HG03108 (cell line): ENCODE results near the gene GABRB3.

Source experiments
- ATAC-seq: cut with Tn5 transposase; IDR thresholded peaks from one replicate; pipeline ENCODE4 v1.9.1; 2021; ENCODE audit warnings: moderate library complexity; ENCODE audit not compliant: unreplicated experiment

The GABRB3 gene

DNA sequence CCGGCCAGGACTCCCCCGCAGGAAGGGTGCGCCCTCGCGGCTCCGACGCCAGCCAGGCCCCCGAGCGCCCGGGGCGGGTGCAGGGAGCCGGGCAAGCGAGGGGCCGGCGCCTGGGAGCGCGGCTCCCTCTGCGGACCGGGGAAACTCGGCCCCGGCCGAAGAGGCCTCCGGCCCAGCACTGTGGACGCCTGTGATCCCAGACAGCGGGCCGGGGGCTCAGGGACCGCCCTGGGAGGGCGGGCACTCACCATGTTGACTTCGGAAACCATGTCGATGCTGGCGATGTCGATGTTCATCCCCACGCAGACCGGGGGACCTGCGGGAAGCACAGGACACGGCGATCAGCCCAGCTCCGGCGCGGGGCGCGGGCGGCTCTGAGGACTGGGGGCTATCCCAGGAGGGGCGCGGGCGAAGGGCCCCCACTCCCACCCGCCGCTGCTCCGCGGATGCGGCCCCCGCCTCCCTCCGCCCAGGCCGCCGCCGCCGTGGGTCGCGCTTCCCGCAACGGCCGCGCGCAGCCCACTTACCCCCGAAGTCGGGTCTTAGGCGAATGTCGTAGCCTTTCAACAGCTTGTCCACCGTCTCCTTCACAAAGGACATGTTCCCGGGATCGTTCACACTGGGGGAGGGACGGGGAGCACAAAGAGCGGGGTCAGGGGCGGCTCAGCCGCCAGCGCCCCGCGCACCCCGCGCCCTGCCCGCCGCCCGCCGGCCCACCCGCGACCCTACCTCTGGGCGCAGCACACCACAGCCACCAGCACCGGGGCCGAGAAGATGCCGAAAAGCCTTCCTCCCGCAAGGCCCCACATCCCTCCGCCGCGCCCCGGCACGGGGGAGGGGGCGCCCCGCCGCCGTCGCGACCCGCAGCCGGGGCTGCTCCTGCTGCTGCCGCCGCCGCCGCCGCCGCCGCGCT, at the start of gene GABRB3:
Gene GABRB3, minus strand, starts transcription at position 913 of the 913 bp plus-strand sequence.
- no peak for ATAC-seq

DNA sequence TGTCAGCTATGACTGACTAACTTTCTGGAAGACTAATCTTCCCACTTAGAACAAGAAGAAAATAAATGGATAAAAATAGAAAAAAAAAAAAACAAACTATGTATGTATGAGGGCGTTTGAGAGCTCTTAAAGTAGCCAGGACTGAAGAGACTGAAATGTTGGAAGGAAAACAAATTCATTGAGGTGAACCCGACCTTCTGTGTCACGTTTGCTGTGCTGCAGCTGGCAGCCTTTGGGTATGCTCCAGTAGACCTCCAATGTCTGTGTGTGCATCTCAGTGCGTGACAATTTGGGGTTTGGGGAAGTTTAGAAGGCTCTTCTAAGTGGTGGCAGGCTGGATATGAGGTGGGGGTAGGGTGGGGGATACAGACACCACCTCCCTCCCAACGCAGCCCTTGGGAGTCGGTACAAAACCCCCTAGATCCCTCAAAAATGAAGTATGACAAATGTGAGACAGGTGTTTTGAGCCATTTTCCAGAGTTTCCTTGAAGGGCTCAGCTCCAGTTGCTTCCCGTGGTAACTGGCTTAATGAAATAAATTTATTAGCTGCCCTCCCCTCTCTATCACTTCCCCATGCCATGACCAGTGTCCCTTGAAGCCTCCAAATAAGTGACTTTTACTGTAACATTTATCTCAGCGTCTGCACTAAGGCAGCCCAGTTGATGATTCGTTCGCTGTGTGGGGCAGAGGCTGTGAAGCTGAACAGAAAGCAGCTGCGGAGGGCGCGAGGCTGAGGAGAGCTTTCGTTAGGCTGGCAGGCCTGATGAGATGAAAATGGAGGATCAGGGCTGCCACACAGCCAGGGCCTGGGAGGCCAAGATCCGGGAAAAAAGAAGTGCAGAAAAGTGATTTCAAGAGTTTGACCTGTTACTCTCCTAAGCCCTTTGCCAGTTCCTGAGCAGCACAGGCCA, 34.9 kb upstream of the GABRB3 start:
- ATAC-seq, result no peak

DNA sequence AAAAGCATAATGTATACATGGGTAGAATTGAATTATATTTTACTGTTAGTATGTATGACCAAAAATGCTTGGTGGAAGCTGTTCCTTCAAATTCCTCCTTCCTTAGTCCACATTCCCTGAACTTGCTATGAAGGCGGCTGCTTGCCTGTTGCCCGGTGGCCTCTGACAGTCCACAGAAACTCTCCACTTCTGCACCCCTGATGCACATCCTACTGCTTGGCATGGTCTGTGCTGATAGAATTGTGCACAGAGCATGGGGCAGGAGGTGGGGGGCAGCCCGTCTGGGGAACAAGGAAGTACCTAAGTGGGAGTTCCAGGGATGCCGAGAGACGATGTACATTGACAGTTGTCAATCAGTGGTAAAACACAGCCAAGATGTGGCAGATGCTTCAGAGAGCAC, 33.7 kb upstream of the GABRB3 start:
- no peak for ATAC-seq

DNA sequence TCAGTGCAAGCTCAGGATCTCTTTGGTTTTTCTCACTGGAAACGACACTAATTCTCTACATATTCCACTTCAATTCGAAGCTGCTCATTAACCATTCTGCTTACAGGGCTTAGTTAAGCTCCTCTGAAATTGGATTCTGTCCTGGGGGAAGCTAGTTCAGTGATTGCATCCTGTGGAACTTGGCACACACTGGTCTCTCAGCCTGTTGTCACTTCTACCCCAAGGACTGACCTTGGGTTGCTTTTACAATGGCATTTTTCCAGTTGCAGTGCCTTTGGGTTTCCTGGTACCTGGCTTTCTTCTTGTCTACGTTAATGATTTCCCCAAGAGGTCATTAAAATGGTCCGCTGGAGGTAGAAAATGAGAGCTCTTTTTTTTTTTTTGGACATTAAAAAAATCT, 33.3 kb upstream of the GABRB3 start:
- ATAC-seq, result no peak

DNA sequence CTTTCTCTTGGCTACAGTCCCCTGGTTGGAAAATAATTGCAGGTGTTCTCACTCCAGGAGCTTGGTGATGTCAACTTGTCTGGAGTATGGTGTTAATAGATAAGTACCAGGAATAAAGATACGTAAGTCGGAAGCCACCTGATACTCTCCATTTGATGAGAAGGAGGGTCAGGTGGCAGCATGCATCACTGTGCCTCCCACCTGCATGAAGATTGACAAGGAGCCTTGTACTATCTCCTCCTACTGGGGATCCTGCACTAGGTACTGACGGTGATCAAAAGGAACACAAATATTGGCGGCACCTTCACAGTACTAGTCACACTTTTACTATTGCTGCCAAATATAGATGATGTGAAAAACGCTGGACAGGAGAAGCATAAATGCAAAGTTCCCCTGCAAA, 32.6 kb upstream of the GABRB3 start:
- no peak for ATAC-seq

DNA sequence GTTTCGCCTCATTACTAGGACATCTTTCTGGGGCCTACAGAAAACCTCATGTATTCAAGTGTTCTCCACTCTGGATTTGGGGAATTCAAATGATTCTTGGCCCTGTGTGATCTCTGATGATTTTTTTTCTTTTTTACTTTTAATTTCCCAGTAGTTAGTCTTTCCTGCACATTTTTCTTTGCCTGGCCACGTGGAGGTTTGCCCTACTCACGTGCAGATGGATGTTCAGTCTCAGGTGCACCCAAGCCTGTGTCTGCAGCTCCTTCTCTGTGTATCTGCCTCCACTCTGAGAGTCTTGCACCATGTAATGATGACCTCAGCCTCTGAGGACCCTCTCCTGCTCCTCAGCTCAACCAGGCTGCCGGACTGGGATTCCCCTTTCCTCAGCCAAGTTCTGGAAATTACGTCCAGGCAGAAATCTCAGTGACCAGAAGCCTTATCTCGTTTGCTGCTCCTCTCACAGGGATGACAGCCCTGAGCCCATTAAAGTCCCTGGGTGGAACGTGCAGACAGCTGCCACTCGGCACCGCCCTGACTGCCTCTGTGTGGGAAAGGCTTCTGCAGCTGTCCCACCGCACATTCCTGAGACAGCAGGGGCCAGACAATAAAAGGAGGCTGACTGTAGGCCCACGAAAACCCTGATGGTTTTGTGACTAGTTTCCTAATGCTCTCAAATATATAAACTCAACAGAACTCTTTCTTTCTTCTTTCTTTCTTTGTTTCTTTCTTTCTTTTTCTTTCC, 31.4 kb upstream of the GABRB3 start:
- no peak for ATAC-seq

DNA sequence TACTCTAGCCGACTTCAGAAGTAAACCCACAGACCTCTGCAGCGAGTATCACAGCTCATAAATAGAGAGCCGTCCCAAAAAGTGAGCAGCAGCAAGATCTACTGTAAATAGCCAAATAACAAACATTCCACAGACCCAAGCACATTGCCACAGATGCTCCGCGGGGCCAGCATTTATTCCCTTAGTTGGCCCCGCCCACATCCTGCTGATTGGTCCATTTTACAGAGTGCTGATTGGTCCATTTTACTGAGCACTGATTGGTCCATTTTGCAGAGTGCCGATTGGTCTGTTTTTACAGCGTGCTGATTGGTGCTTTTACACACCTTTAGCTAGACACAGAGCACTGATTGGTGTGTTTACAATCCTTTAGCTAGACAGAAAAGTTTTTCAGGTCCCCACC, 17.3 kb upstream of the GABRB3 start:
- no peak for ATAC-seq

DNA sequence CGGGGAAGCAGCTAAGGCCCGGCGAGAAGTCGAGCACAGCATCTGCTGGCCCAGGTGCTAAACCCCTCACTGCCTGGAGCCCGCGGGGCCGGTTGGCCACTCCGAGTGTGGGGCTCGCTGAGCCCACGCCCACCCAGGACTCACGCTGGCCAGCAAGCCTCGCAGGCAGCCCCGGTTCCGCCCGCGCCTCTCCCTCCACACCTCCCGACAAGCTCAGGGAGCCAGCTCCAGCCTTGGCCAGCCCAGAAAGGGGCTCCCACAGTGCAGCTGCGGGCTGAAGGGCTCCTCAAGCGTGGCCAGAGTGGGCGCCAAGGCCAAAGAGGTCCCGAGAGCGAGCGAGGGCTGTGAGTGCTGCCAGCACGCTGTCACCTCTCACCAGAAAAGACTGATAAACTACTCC, 8.9 kb upstream of the GABRB3 start:
- ATAC-seq, result no peak

DNA sequence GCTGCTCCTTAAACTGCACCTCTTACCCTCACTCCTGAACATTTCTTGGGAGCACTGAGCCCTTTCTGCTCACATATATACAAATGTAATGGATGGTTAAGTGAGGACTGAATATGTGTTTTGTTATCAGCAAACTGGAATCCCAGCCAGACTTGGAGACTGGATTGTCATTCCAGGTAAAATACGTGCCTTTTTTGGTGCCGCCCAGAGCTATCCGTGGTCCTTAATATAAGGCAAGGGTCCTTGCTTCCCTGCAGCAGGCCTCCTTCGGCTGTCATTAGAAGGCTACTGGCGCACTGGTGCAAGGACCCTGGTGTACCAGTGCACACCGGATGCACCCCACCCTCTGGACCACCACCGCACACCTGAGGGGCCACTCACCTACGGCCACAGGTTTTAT, 1.1 kb upstream of the GABRB3 start:
- ATAC-seq, result no peak

DNA sequence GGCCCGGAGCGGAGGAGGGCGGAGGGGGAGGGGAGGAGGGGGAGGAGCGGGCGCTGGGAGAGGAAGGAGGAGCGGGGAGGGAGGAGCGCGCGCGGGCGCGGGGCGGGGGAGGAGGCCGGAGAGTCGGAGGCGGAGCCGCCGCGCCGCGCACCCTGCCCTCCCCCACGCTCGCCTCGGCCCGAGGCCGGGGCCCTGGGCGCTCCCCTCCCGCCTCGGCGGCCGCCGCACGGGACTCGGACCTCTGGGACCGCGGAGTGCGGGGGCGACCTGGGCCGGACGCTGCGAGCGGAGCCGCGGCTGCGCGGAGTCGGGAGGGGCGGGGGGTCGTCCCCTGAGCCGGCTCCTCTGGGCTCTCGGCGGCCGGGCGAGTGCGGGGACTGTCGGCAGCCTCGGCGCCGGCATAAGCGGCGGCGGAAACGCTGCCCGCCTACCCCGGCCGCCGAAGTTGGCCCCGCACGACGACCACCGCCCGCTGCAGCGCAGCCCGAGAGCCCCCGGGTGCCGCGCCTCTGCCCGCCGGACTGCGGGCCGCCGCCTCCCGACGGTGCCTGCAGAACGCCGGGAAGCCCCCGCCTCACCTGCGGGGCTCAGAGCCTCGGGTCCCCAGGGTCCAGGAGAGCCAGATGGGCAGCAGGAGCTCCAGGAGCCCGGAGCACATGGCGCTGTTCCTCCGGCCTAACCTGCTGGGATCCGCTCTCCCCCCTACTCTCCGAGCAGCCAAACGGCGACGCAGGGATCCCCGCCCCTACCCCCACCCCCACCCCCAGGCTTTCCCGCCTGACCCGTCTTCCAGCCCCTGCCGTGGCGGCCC, 406 bp upstream of the GABRB3 start:
- ATAC-seq, result no peak

DNA sequence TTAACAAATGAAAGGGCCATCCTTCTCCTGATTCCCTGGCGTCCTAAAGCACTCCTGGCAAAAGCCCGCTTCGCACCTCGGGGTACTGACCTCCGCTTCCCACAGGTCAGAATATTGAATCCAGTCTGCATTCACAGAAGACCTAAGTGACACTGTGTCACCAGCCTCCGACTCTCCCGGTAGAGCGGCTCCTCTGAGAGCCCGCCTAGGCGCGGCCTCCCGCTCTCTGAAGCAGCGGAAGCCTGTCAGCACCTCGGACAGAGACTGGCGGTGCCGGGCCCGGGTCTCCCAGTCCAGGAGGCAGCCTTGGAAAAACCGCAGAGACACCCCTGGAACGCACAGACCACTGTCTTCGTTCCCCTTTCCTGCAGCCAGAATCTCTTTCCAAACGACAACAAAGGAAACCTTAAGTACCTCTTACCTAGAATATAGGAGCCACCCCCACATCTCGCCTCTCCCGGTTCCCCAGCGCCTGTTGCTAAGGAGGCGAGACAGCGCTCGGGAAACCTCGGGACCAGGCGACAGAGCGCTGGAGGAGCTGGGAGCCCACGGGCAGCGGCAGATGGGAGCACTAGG, 1.2 kb downstream of the GABRB3 start:
- ATAC-seq, result no peak

DNA sequence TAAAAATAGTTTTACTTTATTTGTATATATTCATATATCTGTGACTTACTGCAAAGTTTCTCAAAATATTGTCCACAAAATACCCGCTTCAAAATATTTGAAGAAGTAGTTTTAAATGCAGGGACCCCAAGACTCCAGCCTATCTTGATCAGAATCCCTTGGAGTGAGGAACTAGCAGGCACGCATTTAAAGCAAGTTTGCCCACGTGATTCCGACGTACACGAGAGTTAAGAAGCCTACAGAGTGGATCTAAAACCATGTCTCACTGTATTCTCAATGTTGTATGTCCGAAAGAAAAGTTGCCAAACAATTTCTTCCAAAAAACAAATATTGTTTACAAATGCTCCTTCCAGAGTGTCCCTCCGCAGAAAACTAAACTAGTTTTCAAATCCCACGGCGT, 1.7 kb downstream of the GABRB3 start:
- no peak for ATAC-seq

DNA sequence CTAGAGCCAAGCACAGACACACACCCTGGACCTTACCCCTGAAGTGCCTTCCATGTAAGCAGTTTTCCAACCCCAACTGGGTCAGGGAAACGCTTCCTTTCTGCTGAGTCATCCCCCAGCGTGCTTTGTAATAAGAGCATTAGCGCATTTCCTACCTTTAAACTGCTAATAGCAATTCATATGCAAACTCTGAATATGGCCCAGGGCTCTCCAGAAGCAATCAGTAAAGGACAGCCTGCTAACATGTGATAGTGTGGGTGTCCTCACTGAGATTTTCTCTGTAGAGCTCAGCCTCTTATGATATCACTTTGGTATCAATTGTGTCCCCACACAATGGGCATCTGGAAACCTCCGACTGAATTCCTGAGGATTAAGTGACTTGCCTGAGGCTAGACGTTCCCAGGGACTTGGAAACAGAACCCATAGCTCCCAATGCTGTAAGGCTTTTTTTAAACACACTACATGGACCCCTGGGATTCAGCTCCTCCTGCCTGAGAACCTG, 5.6 kb downstream of the GABRB3 start:
- ATAC-seq, result no peak

DNA sequence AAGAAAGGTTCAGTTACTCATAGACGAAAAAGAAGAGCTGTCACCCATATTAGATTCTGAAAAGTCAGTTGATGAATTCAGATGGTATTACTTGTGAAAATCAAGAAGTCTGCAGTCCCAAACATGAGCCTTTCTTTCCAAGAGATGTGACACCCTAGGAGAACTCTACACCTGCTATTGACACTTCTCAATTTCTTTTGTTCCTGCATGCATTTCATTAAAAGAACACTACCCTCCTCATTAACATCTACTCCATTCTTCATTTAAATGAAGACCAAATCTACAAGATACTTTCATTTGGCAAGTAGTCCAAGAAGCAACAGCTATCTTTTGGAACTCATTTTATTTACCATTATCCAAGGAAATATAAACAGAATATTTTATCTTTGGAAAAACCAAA, 6.6 kb downstream of the GABRB3 start:
- no peak for ATAC-seq

DNA sequence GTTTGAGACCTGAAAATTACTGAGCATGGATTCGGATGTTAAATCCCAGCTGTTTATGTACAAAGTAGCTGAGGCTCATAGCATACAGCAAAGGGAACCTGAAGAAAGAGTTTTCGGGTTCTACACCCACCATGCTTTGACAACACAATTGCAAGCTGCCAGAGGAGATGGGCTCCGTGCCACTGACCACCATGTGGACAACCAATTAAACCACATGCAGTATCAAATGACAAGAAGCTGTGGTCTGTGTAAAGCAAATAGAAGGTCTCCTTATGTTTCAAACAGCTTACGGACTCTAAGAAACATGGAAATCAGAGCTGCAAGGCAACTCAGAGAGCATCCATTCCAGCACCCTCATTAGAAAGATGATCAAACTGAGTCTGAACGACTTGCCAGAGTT, 12.9 kb downstream of the GABRB3 start:
- no peak for ATAC-seq

DNA sequence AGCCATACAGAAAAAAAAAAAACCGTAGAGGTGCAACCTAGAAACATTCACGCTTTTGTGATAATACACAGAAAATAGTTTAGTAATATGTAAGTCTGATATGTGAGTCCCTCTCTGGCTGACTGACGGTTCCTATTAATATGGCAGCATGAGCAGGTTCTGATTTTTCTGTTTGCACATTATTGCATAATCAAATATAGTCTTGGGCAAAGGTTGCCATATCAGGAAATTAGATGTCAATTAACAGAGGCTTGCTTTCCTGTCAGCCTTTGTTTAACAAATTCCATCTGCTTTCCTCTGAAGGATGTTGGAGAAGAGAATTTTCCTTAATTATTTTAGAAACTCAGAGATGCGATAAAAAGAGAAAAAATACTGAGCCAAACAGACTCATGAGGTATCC, 14.8 kb downstream of the GABRB3 start:
- no peak for ATAC-seq

DNA sequence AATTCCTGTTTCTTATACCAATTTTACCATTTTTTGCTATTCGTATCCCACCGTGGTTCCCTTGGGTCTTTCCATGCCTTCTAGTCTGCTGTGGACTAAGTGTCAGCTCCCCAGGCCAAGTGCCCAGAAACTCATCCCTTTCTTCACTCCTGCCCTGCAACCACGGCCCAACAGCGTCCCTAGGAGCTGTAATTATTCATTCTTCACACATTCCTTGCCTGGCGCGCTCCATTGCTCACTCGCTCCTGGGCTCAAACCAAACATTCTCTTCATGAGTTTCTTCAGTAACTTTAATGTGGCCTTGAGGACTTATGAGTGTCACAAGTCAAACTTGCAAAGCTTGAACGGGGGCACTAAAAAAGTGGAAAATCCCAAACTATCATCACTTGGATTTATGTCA, 15.7 kb downstream of the GABRB3 start:
- no peak for ATAC-seq

DNA sequence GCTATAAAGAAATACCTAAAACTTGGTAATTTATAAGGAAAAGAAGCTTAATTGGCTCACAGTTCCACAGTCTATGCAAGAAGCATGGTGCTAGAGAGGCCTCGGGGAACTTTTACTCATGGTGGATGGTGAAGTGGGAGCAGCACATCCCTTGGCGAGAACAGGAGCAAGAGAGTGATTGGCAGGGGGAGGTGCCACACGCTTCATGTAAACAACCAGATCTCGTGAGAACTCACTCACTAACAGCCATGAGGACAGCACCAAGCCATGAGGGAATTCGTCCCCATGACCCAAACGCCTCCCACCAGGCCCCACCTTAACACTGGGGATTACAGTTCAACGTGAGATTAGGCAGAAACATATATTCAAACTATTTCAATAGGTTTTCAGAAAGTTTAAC, 28.0 kb downstream of the GABRB3 start:
- ATAC-seq, result no peak

DNA sequence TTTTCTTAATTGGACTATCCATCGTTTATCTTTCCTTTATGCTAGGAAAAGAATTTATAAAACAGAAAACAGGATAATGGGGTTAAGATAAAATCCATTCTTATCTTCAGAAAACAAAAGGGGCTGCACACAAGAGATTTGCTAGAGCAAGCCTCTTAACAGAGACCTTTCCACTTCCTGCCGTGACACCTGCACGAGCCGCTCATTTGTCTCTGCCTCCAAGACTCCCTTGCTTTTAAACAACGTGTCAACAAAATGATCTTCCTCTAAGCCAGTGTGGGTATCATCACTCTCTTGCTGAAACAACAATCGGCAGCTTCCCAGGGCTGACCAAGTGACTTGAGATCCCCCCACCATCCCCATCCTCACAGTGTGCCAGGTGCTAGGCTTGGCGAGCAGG, 33.1 kb downstream of the GABRB3 start:
- ATAC-seq, result no peak

DNA sequence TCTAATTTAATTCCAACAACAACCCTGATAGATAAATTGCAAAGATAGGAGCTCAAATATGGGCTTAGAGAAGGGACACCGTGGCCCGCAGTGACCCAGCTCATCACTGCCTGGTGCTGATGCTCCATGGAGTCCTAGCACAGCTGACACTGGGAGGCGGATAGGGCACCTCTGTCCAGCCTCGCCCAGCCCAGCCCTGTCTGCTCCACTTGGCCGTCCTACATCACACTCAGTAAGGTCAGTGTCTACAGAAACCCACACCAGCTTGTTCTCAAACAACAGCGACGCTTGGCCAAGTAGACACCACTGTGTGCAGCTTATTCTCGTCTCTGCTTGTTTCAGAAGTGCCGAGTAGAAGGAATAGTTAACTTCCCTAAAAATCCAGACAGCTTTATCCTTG, 33.9 kb downstream of the GABRB3 start:
- ATAC-seq, result no peak
